Chondrocyte (in vitro differentiated cells): ENCODE data around the gene SOBP. TPM values are rescaled to one million over a fixed set of nuclear protein-coding genes. Genes with fewer than 3 reads are reported as not detected.
A peak's percentile ranks its signal among the peaks of the same experiment; 100 is the strongest.

Source experiments
- DNase-seq: peaks from one replicate; pipeline ENCODE4 v3.0.0; 2021; ENCODE audit warnings: mixed read lengths, low spot score
- H3K27ac Mint-ChIP-seq: one replicate; pipeline ENCODE4 v1.8.0; 2021; ENCODE audit warnings: mild to moderate bottlenecking, moderate library complexity, mixed read lengths; ENCODE audit not compliant: unreplicated experiment
- H3K27me3 Mint-ChIP-seq: 2 replicates; pipeline ENCODE4 v1.8.0; 2021; ENCODE audit warnings: low read depth, mixed read lengths
- H3K36me3 Mint-ChIP-seq: 2 replicates; pipeline ENCODE4 v1.8.0; 2021; ENCODE audit warnings: low read depth, mixed read lengths
- H3K4me1 Mint-ChIP-seq: 2 replicates; pipeline ENCODE4 v1.8.0; 2021; ENCODE audit warnings: low read depth, mild to moderate bottlenecking, mixed read lengths
- H3K4me3 Mint-ChIP-seq: one replicate; pipeline ENCODE4 v1.8.0; 2021; ENCODE audit warnings: mild to moderate bottlenecking, moderate library complexity, mixed read lengths; ENCODE audit not compliant: unreplicated experiment
- H3K9me3 Mint-ChIP-seq: 2 replicates; pipeline ENCODE4 v1.8.0; 2021; ENCODE audit warnings: low read depth, mixed read lengths
- total RNA-seq: library from RNA; stranded (reverse); gene quantifications from 3 replicates; pipeline ENCODE4 v1.2.1, GENCODE V29; 2021
- TF ChIP-seq, protein P1 (sequence below): fragments of 200-600 bp; sonication (generic); IDR thresholded peaks from 2 replicates; pipeline ENCODE4 v1.5.0; 2021; ENCODE audit warnings: antibody characterized with exemption, mild to moderate bottlenecking, moderate library complexity

SOBP gene
- total RNA-seq, 1 donor from 2014 or later, result 6.6 TPM

DNA sequence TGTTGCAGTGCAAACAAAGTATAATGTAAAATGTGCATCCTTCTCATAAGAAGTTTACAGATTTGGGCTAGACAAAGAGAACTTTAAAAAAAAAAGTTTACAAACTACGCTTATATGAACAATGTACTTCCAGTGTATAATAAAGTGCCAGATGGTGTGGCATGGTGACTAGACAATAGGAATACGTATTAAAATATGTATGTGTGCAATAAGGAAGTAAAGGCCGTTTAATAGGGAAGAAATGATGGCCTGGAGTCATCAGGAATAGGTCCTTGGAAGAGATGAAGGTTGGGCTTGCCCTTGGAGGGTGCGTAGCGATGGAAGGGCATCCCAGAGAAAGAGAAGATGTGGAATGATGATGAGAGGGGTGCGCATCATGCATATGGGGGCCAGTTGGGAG is 108.2 kb downstream of the SOBP start:
- Mint-ChIP-seq H3K27me3 (no peaks in the 10 kb centered on the region), H3K27ac (no peak overlapping the region), H3K9me3 (peaks cover 2% of the 10 kb centered on the region), H3K4me1 (peaks cover 50% of the 10 kb centered on the region), H3K4me3 (no peak overlapping the region), H3K36me3 (no peaks in the 10 kb centered on the region)
- TF ChIP-seq, protein P1, sequence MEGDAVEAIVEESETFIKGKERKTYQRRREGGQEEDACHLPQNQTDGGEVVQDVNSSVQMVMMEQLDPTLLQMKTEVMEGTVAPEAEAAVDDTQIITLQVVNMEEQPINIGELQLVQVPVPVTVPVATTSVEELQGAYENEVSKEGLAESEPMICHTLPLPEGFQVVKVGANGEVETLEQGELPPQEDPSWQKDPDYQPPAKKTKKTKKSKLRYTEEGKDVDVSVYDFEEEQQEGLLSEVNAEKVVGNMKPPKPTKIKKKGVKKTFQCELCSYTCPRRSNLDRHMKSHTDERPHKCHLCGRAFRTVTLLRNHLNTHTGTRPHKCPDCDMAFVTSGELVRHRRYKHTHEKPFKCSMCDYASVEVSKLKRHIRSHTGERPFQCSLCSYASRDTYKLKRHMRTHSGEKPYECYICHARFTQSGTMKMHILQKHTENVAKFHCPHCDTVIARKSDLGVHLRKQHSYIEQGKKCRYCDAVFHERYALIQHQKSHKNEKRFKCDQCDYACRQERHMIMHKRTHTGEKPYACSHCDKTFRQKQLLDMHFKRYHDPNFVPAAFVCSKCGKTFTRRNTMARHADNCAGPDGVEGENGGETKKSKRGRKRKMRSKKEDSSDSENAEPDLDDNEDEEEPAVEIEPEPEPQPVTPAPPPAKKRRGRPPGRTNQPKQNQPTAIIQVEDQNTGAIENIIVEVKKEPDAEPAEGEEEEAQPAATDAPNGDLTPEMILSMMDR, result no peak
- no peak for DNase-seq

GRCh38 chr6:107599043-107599442 is 109.1 kb downstream of the SOBP start:
- H3K4me1 Mint-ChIP-seq, result peaks cover 51% of the 10 kb centered on the region
- no peak overlapping the region for H3K4me3 Mint-ChIP-seq
- TF ChIP-seq, protein P1, result no peak

GRCh38 chr6:107600121-107600520 is 110.2 kb downstream of the SOBP start:
- Mint-ChIP-seq H3K4me1 (peaks cover 45% of the 10 kb centered on the region), H3K36me3 (no peaks in the 10 kb centered on the region), H3K4me3 (no peak overlapping the region), H3K27me3 (no peaks in the 10 kb centered on the region), H3K27ac (peak overlapping the region; percentile 8), H3K9me3 (no peaks in the 10 kb centered on the region)
- DNase-seq, result no peak
- TF ChIP-seq, protein P1, result no peak

More at GRCh38 chr6:107599043-107599442, 109.1 kb downstream of the SOBP start:
- Mint-ChIP-seq H3K9me3 (no peaks in the 10 kb centered on the region), H3K36me3 (no peaks in the 10 kb centered on the region), H3K27me3 (no peaks in the 10 kb centered on the region), H3K27ac (no peak overlapping the region)
- DNase-seq, result no peak

DNA sequence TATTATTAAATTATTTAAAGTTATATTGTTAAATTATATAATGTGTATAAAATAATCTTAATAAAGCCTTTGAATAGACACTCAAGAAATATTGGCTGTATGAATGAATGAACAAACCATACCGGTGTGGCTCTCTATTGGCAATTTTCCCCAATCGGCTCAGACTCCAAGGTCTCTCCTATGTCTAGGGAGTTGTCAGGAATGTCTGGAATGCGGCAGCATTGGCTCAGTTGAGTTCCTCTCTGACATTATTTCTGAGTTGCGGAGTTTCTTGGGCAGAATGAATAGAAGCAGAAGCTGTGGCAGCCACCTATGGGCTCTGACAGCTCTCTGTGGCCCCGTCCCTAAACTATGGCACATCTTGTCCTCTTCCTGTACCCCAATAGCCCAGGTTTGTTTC is 111.0 kb downstream of the SOBP start:
- Mint-ChIP-seq H3K9me3 (no peaks in the 10 kb centered on the region), H3K27me3 (no peaks in the 10 kb centered on the region), H3K4me1 (peaks cover 45% of the 10 kb centered on the region), H3K36me3 (no peaks in the 10 kb centered on the region), H3K4me3 (no peak overlapping the region), H3K27ac (peak overlapping the region; percentile 89)
- TF ChIP-seq, protein P1, result no peak
- no peak for DNase-seq

- DNase-seq, result no peak
- no peaks in the 10 kb centered on the region for H3K9me3 Mint-ChIP-seq
- TF ChIP-seq, protein P1, result no peak
- peaks cover 45% of the 10 kb centered on the region for H3K4me1 Mint-ChIP-seq
- no peaks in the 10 kb centered on the region for H3K36me3 Mint-ChIP-seq
- H3K4me3 Mint-ChIP-seq, result no peak overlapping the region
- no peaks in the 10 kb centered on the region for H3K27me3 Mint-ChIP-seq
- H3K27ac Mint-ChIP-seq, result peak overlapping the region; percentile 89
Measured at GRCh38 chr6:107601406-107601805, 111.5 kb downstream of the SOBP start.
